DMS114 treated with DMSO at 0.1 percent for 48 hours (cell line): ENCODE data around the gene METRN.
A peak's percentile ranks its signal among the peaks of the same experiment; 100 is the strongest.

Experiments
- DNase-seq: peaks from one replicate; lab custom pipeline; 2025; ENCODE audit not compliant: unreplicated experiment; lab: John Stamatoyannopoulos, UW

METRN gene

DNA sequence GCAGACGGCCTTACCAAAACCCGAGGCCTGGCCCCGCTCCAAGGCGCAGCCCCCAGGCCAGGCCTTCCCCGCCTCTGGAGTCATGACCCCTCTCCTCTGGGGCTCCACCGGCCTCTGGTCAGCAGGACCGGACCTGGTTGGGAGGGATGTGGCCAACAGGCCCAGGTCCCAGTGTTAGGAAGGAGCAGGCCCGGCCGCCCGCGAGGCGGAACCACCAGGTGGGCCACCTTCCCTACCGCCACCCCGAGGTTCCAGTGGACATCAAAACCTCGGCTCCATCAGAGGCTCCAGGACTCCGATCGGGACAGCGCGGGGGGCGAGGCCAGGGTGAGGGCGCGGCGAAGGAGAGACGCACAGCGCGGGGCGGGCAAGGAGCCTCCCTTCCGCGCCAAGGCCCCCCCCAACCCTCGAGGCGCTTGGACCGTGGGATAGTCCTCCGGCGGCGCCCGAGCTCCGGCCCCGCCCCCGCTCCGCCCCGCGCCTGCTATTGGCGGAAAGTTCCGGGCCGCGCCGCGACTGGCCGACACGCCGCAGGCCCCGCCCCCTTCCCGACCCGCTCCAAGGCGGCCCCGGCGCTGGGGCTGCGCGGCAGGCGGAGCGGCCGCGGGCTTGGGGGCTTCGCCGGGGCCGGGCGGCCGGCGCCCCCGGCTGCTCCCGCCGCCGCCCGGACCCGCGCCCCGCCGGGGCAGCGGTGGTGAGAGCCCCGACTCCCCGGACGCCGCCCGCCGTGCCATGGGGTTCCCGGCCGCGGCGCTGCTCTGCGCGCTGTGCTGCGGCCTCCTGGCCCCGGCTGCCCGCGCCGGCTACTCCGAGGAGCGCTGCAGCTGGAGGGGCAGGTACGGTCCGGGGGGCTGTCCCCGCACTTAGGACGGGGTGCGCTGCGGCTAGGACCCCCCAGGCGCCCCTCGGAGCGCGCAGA lies at the start of gene METRN:
TSS of gene METRN (plus strand) at position 561 of the 919 bp plus-strand sequence. CDS start at position 733, 172 bp downstream.
- peak; percentile 68 for DNase-seq

- no peak for DNase-seq
Measured at GRCh38 chr16:666572-666971, 48.3 kb upstream of the METRN start.

DNA sequence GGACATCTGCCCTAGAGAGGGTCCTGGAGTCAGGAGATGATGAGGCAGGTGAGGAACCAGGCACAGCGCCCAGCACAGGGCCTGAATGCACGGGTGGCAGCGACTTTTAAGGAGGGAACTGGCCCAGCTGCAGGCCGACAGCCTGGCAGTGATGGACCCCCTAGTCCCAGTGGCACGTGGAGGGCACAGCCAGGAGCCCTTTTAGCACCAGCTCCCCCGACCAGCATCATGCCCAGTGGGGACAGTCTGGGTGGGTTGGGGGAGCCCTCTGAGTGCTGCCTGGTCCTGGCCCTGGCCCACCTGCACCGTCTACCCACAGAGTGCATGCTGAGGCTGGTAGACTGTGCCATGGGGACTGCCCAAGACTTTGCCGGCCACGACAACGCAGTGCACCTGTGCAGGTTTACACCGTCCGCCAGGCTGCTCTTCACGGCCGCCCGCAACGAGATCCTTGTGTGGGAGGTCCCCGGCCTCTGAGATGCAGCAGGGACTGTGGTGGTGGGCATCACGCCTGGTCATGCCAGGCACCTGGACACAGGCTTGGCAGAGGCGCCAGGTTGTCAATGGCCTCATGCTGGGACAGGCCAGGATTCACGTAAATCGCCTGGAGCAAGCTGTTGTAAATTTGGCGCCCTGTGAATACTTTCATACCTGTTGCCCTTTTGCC lies 47.7 kb upstream of the METRN start:
- no peak for DNase-seq

- peak; percentile 75 for DNase-seq
Measured at GRCh38 chr16:667780-668518, 47.0 kb upstream of the METRN start, which contains the start of gene RHOT2. TSS of gene RHOT2 (plus strand) at chr16:668132. CDS start at chr16:668200, 68 bp downstream.

- DNase-seq, result no peak
Measured at GRCh38 chr16:668519-669171, 46.3 kb upstream of the METRN start.

- DNase-seq, result no peak
Measured at GRCh38 chr16:669666-670065, 45.3 kb upstream of the METRN start.

GRCh38 chr16:670485-671352 lies 44.2 kb upstream of the METRN start:
- no peak for DNase-seq

GRCh38 chr16:671353-672131 lies 43.4 kb upstream of the METRN start:
- DNase-seq, result no peak

- DNase-seq, result no peak
Measured at GRCh38 chr16:672371-672770, 42.5 kb upstream of the METRN start.

- no peak for DNase-seq
Measured at GRCh38 chr16:672851-673250, 42.1 kb upstream of the METRN start.

GRCh38 chr16:673399-673991 lies 41.4 kb upstream of the METRN start:
- no peak for DNase-seq

DNA sequence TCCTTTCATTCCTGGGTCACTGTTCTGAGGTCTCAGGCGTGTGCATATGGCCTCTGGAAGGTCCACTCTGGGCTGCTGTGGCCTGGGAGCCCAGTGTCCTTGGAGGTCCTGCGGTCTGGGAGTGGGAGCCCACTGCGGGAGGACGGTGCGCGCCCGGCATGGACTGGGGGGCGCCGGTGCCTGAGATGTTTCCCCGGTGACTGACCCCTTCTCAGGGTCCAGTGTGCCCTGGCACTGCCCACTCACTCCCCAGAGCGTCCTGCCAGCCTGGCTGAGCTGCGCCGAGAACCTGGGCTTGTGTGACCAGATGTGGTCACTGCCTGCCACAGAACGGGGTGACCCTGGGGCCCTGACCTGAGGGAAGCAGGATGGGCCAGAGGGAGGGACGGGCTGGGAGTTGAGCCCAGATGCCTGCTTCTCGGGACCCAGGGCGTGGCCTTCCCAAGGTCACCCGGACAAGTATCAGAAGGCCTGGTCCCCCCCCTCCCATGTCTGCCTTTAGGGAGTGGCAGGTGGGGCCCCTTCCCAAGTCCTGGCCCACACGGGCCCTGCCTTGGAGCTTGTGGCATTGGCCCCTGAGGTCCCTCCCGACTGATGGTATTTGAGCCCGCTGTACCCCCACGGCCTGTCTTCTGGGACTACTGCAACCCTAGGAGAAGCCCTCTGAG lies 40.6 kb upstream of the METRN start:
- no peak for DNase-seq

DNA sequence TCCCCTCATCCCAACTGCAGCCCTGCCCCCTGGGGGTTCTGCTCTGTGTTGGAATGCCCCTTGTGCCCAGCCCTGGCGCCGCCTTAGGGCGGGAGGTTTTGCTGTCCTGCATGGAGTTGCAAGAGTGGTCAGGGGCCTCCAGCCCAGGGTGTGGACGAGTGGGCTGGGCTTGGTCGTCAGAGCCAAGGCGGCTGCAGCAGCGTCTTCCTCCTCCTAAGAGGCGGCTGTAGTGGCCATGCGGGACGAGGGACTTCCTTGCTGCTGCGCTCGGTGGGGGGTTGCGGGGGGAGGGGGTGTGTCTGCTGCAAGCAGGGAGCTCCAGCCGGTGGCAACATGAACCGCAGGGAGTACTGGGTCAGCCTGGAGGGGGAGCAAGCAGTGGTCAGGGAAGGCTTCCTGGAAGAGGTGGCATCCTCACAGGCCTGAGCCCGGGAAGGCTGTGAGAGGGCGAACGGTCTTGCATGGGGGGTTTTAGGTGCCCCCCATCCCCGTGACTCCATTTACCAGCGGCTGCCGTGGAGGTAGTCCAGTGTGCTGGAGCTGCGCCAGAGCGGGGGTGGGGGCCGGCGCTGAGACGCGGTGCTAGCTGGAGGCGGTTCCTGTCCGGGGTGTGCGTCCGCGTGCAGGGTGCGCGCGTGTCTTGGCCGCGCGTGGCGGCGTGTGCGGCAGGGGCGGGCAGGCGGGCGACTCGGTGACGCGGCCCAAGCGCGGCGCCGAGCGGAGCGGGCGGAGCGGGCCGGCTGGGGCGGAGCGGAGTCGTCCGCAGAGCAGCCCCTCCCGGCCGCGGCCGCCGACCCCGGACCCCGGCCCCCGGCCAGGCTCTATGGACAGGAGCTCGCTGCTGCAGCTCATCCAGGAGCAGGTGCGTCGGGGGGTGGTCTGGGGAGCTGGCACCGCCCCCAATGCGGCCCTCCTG lies 39.7 kb upstream of the METRN start, which contains the start of gene RHBDL1:
TSS of gene RHBDL1 (plus strand) at position 704 of the 916 bp plus-strand sequence. CDS start at position 824, 120 bp downstream.
- DNase-seq, result no peak

DNA sequence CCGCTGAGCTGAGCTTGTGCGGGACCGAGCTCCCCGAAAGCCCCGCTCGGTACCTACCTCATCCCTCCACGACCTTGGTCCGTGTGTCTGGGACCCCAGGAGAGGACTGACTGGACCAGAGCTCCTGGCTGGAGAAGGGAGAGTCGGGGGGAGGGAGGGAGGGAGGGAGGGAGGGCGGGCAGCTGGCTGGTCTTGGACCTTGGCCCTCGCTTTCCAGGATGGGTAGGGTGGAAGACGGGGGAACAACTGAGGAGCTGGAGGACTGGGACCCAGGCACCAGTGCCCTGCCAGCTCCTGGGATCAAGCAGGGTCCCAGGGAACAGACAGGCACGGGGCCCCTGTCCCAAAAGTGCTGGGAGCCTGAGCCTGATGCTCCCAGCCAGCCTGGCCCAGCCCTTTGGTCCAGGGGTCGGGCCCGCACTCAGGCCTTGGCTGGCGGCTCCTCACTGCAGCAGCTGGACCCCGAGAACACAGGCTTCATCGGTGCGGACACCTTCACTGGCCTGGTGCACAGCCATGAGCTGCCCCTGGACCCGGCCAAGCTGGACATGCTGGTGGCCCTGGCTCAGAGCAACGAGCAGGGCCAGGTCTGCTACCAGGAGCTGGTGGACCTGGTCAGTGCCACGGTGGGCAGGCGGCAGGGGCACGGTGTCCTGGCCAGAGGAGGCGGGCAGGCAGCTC lies 38.9 kb upstream of the METRN start:
- no peak for DNase-seq

- DNase-seq, result no peak
Measured at GRCh38 chr16:676565-676902, 38.4 kb upstream of the METRN start.

GRCh38 chr16:676913-677312 lies 38.0 kb upstream of the METRN start:
- no peak for DNase-seq
